HCT116 (cell line): ENCODE results near the gene CAPN5.

ENCODE experiments used
- CEBPB ChIP-seq: IDR thresholded peaks from 2 replicates; pipeline ENCODE4 v1.6.1; 2012; ENCODE audit warnings: low read depth
- CTCF ChIP-seq, 3 experiments: fragments of 200-600 bp in 1 of 3; sonication (generic) in 1 of 3; IDR thresholded peaks in 2 of 3; conservative IDR thresholded peaks in 1 of 3; 2 replicates each; pipeline ENCODE4 v1.5.1; 2012 to 2017; ENCODE audit warnings: low read depth in 2 of 3, low read length in 2 of 3, antibody characterized with exemption in 1 of 3, borderline replicate concordance in 1 of 3, control low read depth in 1 of 3, mild to moderate bottlenecking in 1 of 3, mixed read lengths in 1 of 3, mixed run types in 1 of 3, moderate library complexity in 1 of 3; ENCODE audit not compliant: insufficient read depth in 1 of 3
- JUND ChIP-seq: IDR thresholded peaks from 2 replicates; pipeline ENCODE4 v1.6.1; 2012
- POLR2AphosphoS5 ChIP-seq: IDR thresholded peaks from 2 replicates; pipeline ENCODE4 v1.6.1; 2011; ENCODE audit warnings: mild to moderate bottlenecking, low read depth, low read length, moderate library complexity

GRCh38 chr11:77148963-77149715, 82.4 kb downstream of the CAPN5 start:
- TF ChIP-seq JUND (no peak), CTCF (IDR thresholded peaks at IDR 0.05 in 2 of 3, conservative IDR thresholded peaks at IDR 0.05 in 1 of 3; ENCODE audit: borderline replicate concordance in 1 of 3, insufficient read depth in 1 of 3, low read depth in 2 of 3, low read length in 2 of 3) (no peak), CEBPB (no peak), POLR2AphosphoS5 (no peak)
